Upper lobe of left lung (tissue), 4 donors: Measurements from ENCODE around the gene MORF4L2.

Experiments used
- POLR2AphosphoS5 ChIP-seq, 2 donors: sonication (generic); formaldehyde crosslinking; IDR thresholded peaks; one replicate each; pipeline ENCODE4 v1.5.1; 2017; ENCODE audit warnings: antibody characterized with exemption in 2 of 2
- TF ChIP-seq, protein P1 (sequence below), 6 experiments: fragments of 450-650 bp in 4 of 6; fragments of 200-600 bp in 2 of 6; sonication (generic) in 2 of 6; IDR thresholded peaks; one replicate each; pipeline ENCODE4 v1.5.1; 2016 to 2019; ENCODE audit warnings: antibody characterized with exemption in 6 of 6

DNA sequence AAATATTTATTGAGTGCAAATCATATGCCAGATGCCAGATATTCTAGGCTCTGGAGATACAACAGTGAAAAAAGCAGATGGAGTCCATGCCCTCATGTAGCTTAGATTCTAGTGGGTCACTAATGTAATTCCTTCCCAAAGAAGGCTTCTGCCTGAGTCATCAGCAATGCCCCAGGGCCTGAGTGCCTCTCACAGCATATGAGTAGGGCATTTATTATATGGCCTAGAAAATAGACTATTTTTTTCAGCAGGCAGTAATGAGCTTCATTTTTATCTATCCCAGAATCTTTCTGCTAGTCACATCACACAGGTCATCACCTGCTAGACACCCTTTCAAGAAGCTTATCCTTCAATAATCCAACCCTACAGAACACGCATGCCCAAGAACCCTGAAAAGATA, 46.5 kb upstream of the MORF4L2 start:
- no peak for TF ChIP-seq POLR2AphosphoS5 (IDR thresholded peaks at IDR 0.05)
- TF ChIP-seq, protein P1, sequence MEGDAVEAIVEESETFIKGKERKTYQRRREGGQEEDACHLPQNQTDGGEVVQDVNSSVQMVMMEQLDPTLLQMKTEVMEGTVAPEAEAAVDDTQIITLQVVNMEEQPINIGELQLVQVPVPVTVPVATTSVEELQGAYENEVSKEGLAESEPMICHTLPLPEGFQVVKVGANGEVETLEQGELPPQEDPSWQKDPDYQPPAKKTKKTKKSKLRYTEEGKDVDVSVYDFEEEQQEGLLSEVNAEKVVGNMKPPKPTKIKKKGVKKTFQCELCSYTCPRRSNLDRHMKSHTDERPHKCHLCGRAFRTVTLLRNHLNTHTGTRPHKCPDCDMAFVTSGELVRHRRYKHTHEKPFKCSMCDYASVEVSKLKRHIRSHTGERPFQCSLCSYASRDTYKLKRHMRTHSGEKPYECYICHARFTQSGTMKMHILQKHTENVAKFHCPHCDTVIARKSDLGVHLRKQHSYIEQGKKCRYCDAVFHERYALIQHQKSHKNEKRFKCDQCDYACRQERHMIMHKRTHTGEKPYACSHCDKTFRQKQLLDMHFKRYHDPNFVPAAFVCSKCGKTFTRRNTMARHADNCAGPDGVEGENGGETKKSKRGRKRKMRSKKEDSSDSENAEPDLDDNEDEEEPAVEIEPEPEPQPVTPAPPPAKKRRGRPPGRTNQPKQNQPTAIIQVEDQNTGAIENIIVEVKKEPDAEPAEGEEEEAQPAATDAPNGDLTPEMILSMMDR (IDR thresholded peaks at IDR 0.05): no peak
